Measurements from ENCODE around the gene CCT7. TPM values are rescaled to one million over a fixed set of nuclear protein-coding genes. Genes with fewer than 3 reads are reported as not detected.

CCT7 gene
- total RNA-seq = 486 and 504 TPM in 2 replicates

DNA sequence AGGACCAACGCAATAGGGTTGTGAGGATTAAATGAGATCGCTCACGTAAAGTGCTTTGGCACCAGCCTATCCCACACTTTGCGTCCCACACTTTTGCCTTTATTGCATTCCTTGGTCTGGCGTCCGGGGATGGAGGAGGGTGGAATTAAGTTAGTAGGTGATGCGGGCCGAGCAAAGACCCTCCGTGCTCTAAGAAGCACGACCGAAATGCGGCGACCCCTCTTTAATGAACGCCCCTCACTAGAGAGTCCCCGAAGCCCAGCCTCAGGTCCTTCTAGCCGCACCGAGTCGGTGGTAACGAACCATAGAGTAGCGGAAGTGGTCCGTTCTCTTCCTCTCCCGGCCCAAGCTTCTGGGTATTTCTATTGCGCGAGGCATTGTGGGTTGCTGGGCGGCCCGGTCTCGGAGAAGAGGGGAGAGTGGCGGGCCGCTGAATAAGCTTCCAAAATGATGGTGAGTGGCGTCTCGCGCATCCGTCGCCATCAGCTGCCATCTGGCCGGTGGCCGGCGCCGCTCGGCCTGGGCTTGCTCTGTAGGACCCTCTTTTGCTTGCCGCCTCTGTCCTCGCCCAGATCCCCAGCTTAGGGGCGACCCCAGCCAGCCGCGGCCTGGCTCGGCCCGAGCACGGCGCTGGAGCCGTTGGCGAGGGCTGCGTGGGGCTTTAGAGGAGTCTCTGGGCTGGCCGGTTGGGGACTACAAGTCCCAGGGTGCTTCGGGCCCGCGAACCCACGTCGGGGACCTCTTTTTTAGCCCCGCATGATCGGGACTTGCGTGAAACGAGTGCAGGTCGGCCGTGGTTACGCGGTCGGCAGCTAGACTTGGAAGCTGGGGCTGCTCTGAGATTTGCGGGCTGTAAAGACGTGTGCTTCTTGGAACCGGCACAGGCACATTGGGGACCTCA is at the start of gene CCT7:
Gene CCT7, plus strand, starts transcription at position 377 of the 901 bp plus-strand sequence. Its CDS starts 71 bp downstream, at position 448.

DNA sequence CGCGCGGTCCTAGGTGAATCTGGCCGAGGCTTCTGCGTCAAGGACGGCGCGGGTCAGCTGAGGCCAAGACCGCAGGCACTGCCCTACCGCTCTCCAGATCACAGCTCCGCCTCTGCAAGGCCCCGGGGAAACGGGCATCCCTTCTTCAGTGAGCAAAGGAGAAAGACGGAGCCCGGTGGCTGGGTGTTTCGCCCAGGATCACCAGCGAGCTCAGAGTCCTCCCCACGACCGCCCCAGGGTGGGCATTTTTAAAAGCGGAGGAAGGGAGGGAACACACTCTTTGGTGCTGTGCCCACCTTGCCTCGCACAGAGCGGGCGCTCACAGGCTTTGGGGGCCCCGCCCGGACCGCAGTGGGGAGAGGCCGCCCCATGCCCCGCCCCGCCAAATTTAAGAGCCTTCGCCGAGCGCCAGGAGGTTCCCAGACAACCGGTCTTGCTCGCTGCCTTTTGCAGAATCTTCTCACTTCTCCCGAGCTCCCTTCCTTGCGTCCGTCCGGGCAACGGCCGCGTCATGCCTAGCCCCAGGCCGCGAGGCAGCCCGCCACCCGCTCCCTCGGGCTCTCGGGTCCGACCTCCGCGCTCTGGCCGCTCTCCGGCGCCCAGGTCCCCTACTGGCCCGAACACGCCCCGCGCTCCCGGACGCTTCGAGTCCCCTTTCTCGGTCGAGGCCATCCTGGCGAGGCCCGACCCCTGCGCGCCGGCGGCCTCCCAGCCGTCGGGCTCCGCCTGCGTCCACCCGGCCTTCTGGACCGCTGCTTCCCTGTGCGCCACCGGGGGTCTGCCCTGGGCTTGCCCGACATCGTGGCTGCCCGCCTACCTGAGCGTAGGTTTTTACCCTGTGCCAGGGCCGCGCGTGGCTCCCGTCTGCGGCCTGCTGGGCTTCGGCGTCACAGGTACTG is 31.7 kb upstream of the CCT7 start, which contains the start of gene NOTO:
Gene NOTO, plus strand, starts transcription at position 419 of the 899 bp plus-strand sequence. Its CDS starts 93 bp downstream, at position 512.

DNA sequence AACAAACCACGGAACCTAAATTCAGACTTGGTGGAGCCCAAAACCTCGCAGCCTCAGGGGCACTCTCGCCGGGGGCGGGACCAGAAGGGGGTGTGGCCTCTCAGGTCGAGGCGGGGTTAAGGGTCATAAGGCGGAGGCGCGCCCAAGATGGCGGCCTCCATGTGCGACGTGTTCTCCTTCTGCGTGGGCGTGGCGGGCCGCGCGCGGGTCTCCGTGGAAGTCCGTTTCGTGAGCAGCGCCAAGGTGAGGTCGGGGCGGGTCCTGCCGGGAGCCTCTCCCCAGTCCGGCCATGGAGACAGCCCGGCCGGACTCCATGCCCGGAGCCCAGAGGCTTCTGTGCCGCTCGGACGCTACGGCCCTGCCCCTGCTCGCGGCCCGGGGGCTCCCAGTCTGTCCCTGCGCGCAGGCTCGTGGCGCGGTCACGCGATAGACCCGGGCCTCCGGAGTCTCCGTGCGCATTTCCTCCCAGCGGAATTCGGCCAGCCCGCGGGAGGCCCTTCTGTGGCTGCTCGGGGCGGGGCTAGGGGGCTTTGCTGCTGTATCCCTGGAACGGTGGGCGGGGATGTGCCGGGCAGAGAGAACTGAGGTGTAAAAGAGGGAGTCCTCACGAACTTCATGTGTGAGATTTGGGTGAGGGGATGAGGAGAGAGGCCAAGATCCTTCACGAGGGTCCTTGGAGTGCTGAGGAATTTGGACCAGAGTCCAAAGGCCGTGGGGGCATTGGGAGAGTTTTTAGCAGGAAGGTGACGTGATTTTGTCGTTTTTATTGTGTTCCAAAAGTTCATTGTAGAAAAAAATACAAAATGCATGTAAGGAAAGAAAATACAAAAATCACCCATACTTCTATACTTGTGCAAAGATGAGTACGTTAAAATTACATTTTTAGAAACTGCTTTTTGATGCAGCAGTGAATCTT is 19.7 kb upstream of the CCT7 start, which contains the start of gene SMYD5:
Gene SMYD5, plus strand, starts transcription at position 126 of the 916 bp plus-strand sequence. Its CDS starts 22 bp downstream, at position 148.

GRCh38 chr2:73233154-73233931 is 765 bp upstream of the CCT7 start, which contains the start of gene PRADC1:
Gene PRADC1, minus strand, starts transcription at chr2:73233239. Its CDS starts 79 bp downstream, at chr2:73233160.

DNA sequence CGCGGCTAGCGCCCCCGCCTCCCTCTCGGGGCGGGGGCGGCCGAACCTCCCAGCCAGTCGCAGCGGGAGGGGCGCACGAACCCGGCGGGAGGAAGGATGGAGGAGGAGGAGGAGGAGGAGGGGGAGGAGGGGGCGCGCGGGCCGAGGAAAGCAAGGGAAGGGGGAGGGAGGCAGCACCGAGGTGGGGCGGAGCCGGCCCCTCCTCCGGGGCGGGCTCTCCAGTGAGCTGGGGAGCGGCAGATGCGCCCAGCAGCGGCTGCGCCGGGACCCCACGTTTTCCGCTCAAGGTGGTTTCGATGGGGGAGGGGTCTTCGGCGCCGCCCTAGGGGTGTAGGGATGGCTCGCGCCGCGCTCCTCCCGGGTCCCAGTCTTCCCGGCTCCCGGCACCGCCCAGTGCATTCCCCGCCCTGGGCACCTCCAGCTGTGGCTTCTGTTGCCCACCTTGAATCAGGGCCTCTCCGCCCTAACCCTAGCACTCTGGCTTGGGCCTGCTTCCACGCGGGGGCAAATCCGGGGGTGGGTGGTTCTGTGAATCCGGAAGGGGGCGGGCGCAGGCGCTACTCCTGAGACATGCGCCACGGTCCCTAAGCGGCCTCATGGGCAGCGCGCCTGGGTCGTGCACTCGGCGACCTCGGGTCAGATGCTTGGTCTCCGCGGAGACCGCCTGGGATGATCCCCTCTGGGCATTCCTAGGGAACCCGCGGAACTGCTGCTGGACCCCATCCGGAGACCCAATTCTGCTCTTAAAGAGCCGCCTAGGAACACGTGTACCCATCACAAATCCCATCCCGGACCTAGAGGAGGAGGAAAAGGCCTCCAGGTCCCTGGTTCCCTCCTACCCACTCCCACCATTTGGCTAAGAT is 50.4 kb downstream of the CCT7 start, which contains the start of gene FBXO41:
Gene FBXO41, minus strand, starts transcription at position 183 of the 863 bp plus-strand sequence. CDS start 14,848 bp downstream, outside the sequence.

DNA sequence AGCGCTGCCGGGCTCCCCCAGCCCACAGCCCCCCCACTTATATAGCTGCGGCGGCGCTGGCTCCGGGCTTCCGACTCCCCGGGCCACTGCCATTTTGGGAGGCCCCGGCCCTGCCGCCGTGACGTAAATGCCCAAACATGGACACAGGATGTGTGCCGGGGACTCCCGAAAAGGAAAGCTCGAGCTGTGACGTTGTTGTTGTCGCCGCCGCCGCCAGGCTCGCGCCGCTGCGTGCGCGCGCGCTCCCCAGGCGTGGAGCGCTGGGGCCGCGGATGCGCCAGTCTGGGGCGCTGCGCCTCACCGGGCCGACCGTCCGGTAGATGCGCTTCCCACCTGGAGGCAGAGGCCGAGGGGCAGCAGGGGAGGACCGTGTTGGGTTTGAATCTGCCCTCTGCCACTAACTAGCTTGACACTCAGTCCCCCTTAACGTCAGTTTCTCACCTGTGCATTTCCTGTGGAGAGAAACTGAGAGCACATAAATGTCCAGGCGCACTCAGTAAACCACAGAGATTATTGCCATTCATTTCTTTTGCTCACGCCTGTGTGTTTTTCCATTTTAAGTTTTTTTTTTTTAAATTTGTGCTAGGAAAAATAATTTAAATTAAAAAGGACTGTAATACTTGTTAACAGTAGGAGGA is 59.5 kb downstream of the CCT7 start, which contains the start of gene EGR4:
Gene EGR4, minus strand, starts transcription at position 15 of the 638 bp plus-strand sequence. CDS start 231 bp downstream, outside the sequence.

Small RNAs within 50 kb of the gene (small RNA-seq; reads per million reads assigned to genes)
- not detected for gene RNU6-111P

Other genes with a start within 250 kb of the CCT7 start
- 16.0 and 19.1 TPM in 2 replicates for gene SFXN5, start 162.6 kb upstream of the CCT7 start, total RNA-seq
- gene RAB11FIP5, start 121.4 kb upstream of the CCT7 start, total RNA-seq = 45.1 and 56.6 TPM in 2 replicates
- gene NOTO, start 31.7 kb upstream of the CCT7 start, total RNA-seq = not detected in 2 replicates
- gene SMYD5, start 20.1 kb upstream of the CCT7 start, total RNA-seq = 16.1 and 23.0 TPM in 2 replicates
- gene PRADC1, start 1.1 kb upstream of the CCT7 start, total RNA-seq = 14.5 and 21.0 TPM in 2 replicates
- 0.66 and 1.7 TPM in 2 replicates for gene FBXO41, start 50.2 kb downstream of the CCT7 start, total RNA-seq
- not detected in 2 replicates for gene EGR4, start 59.2 kb downstream of the CCT7 start, total RNA-seq
- 18.0 and 23.3 TPM in 2 replicates for gene ALMS1, start 151.5 kb downstream of the CCT7 start, total RNA-seq